NOMO-1 treated with DMSO at 0.1 percent for 48 hours (cell line): Measurements from ENCODE around the gene KLHDC3.

Experiments
- DNase-seq: peaks from one replicate; lab custom pipeline; 2025; ENCODE audit not compliant: unreplicated experiment; lab: John Stamatoyannopoulos, UW

Gene KLHDC3

GRCh38 chr6:43054206-43054943, 40.3 kb downstream of the KLHDC3 start:
- no peak for DNase-seq

GRCh38 chr6:43055966-43056365, 41.9 kb downstream of the KLHDC3 start:
- DNase-seq, result no peak

- DNase-seq, result no peak
These were observed 44.5 kb downstream of the KLHDC3 start for GRCh38 chr6:43058531-43058930.

GRCh38 chr6:43059168-43060033, 45.4 kb downstream of the KLHDC3 start, which contains the start of the genes KLC4 and MRPL2:
KLC4 (plus strand) TSS chr6:43059631; CDS start chr6:43061336, 1,705 bp downstream.
MRPL2 (minus strand) TSS chr6:43059434; CDS start chr6:43059381, 53 bp downstream.
- peak; percentile 99 for DNase-seq

GRCh38 chr6:43060034-43060754, 46.1 kb downstream of the KLHDC3 start:
- DNase-seq, result no peak

GRCh38 chr6:43060755-43061633, 46.9 kb downstream of the KLHDC3 start:
- DNase-seq, result no peak

GRCh38 chr6:43061861-43062260, 47.8 kb downstream of the KLHDC3 start:
- no peak for DNase-seq

GRCh38 chr6:43062818-43063217, 48.8 kb downstream of the KLHDC3 start:
- no peak for DNase-seq

- peak; percentile 55 for DNase-seq
These were observed 56.1 kb downstream of the KLHDC3 start for GRCh38 chr6:43070028-43070632.
